Large intestine (tissue), 3 donors: ENCODE results near the gene FAM200B. TPM values are rescaled to one million over a fixed set of nuclear protein-coding genes. Genes with fewer than 3 reads are reported as not detected.
"Not testable (repeated sequence)": the region's sequence is repeated elsewhere in the genome, so short reads cannot be mapped to it uniquely, and the experiment has no call there.

Source experiments
- DNase-seq, 2 donors: peaks; one replicate each; pipeline versions ENCODE4 v3.0.0 to v3.0.0-alpha.2; 2013
- H3K27ac ChIP-seq: one replicate; pipeline ENCODE4 v1.5.1; 2013; ENCODE audit warnings: low read length
- H3K27me3 ChIP-seq: 2 replicates; pipeline ENCODE4 v1.6.1; 2013; ENCODE audit warnings: low read length; ENCODE audit not compliant: control insufficient read depth, insufficient read depth
- H3K36me3 ChIP-seq: 2 replicates; pipeline ENCODE4 v1.6.1; 2013; ENCODE audit warnings: low read length; ENCODE audit not compliant: control insufficient read depth, insufficient read depth
- H3K4me1 ChIP-seq: one replicate; pipeline ENCODE4 v1.6.1; 2013; ENCODE audit warnings: low read length; ENCODE audit not compliant: control insufficient read depth, insufficient read depth
- H3K4me3 ChIP-seq: one replicate; pipeline ENCODE4 v1.5.1; 2013; ENCODE audit warnings: low read length
- H3K9me3 ChIP-seq: one replicate; pipeline ENCODE4 v1.6.1; 2013; ENCODE audit warnings: mild to moderate bottlenecking, low read depth, low read length, moderate library complexity; ENCODE audit not compliant: control insufficient read depth
- whole genome bisulfite sequencing: methylation state at CpG from one replicate; pipeline ENCODE4 v1.1.5; 2013; ENCODE audit warnings: low lambda C conversion rate; ENCODE audit not compliant: insufficient coverage; 5-methylcytosine and 5-hydroxymethylcytosine counted together
- polyA plus RNA-seq: library from polyadenylated mRNA; unstranded; fragments of 120-200 nt; gene quantifications from one replicate; pipeline ENCODE4 v1.2.1, GENCODE V29; 2013

Gene FAM200B
- polyA plus RNA-seq, 1 donor = 58.6 TPM

DNA sequence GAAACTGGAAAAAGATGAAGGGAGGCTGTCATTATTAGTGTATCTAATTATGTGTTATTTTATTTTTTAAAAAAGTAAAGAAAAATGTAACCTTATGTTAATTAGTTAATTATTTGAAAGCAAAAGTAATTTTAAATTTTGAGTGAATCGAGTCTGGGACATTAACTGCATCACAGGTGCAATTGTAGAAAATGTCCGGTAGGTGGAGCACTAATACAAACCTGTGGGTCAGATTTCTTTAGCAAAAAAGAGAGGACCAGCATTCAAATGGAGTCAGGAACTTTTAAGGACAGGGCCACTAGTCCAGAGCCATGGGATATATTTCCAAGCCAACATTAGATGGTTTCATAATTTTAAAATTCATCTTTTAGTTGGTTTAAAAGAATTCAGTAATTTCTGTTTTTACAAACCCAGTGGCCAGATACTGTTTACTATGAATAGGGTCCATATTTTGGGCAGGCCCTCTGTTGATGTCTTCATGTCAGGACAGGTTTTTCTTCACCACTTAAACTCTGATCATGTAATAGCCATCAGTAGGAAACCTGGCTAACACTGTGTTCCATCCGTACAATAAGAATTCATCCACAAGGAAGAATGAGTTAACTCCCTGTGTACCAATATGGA lies 48.4 kb downstream of the FAM200B start:
- no peaks in the 10 kb centered on the region for H3K9me3 ChIP-seq
- DNase-seq = no peak
- H3K27me3 ChIP-seq = no peaks in the 10 kb centered on the region
- H3K36me3 ChIP-seq = peaks cover 5% of the 10 kb centered on the region
- 80% methylated on average over 1 of the region's 3 CpGs for WGBS
- no peak overlapping the region for H3K4me3 ChIP-seq
- no peaks in the 10 kb centered on the region for H3K4me1 ChIP-seq
- H3K27ac ChIP-seq = no peak overlapping the region

DNA sequence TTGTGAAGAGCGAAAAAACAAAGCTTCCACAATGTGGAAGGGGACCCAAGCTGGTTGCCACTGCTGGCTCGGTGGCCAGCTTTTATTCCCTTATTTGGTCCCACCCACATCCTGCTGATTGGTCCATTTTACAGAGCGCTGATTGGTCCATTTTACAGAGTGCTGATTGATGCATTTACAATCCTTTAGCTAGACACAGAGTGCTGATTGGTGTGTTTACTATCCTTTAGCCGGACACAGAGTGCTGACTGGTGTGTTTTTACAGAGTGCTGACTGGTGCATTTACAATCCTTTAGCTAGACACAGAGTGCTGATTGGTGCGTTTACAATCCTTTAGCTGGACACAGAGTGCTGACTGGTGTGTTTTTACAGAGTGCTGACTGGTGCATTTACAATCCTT lies 51.4 kb downstream of the FAM200B start:
- no CpG with 5 or more reads among the region's 5 CpGs for WGBS
- not testable (repeated sequence) for H3K27ac ChIP-seq, H3K4me1 ChIP-seq, H3K36me3 ChIP-seq, DNase-seq, H3K9me3 ChIP-seq, H3K4me3 ChIP-seq, H3K27me3 ChIP-seq

DNA sequence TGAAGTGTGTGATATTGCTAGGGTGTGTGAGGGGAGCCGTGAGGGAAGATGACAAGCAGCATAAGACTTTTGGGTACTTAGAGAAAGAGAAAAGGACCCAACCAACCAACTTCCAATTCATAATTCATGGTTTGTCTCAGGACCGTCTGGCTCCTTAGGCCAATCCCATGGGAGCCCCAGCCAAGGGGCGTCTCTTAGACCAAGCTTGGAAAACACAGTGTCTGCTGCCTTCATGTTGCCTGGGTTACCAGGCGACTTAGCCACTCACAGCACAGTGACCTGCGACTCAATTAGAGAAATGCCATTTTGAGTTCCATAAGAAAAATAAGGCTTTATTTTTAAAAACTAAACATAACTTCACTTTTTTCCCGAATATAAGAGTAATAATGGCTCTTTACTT lies 53.9 kb downstream of the FAM200B start:
- Histone ChIP-seq H3K27ac (no peak overlapping the region), H3K4me1 (no peaks in the 10 kb centered on the region), H3K27me3 (no peaks in the 10 kb centered on the region), H3K4me3 (no peak overlapping the region), H3K9me3 (no peaks in the 10 kb centered on the region), H3K36me3 (peaks cover 5% of the 10 kb centered on the region)
- 68% methylated on average over 3 of the region's 6 CpGs for WGBS
- DNase-seq = no peak

DNA sequence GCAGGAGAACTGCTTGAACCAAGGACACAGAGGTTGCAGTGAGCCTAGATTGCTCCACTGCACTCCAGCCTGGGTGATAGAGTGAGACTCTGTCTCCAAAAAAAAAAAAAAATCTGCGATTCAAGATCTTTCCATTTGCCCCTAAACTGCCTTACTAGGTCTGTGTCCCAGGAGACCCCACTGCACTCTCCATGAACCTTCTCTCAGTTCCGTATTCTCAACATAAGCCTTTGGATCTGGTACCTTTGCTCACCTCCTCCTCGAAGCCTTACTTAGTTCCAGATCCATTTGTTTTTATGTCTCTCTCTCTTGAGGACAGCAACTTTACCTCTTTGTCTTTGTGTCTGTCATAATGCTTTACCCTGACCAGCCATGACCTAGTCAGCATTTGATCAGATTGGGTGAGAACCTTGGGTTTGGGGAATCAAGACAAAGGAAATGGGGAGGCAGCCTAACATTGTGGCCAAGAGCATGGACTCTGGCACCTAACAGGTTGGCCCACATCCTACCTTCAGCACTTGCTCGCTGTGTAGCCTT lies 55.0 kb downstream of the FAM200B start:
- Histone ChIP-seq H3K36me3 (peaks cover 5% of the 10 kb centered on the region), H3K4me3 (no peak overlapping the region), H3K27me3 (no peaks in the 10 kb centered on the region), H3K27ac (no peak overlapping the region), H3K4me1 (no peaks in the 10 kb centered on the region), H3K9me3 (no peaks in the 10 kb centered on the region)
- no peak for DNase-seq
- no CpG with 5 or more reads among the region's 4 CpGs for WGBS

DNA sequence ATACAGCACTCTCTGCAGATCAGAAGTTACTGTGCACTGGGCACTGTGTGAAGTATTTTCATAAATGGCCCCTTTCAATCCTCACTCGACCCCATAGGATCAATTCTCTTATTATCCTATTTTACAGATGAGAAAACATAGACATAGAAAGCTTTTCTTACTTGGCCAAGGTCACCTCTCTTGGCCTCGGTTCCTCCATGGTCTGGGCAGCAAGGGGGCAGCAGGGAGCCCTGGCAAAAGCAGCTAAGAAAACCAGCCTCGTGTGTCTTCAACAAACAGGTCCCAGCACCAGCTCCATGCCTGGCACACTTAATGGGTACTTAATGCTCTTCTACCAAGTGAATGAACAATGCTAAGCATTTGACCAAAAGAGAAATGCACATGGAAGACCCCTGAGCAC lies 55.6 kb downstream of the FAM200B start:
- WGBS = no CpG with 5 or more reads among the region's 3 CpGs
- DNase-seq = no peak

DNA sequence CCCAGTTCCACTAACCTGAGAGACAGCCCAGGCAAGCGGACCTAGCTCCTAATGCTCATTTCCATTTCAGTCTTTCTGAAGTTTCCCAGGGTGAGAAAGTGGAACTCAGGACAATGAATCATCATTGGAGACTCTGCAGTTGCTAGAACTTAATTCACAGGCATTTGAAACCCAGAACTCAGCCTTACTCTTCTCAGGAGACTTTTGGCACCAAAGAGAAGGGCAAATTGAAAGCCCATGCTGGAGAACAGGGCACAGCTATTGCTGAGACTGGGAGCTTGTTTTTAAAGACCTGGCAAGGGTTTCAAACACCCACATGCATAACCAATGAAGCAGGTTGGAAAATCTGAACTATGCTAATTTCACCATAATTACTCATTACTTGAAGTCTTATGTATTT lies 57.2 kb downstream of the FAM200B start:
- H3K27ac ChIP-seq = no peak overlapping the region
- DNase-seq = no peak
- WGBS = no CpG with 5 or more reads among the region's 1 CpG
- H3K4me1 ChIP-seq = no peaks in the 10 kb centered on the region
- H3K9me3 ChIP-seq = no peaks in the 10 kb centered on the region
- H3K27me3 ChIP-seq = no peaks in the 10 kb centered on the region
- peaks cover 3% of the 10 kb centered on the region for H3K36me3 ChIP-seq
- no peak overlapping the region for H3K4me3 ChIP-seq

More for the DNA sequence above, 55.6 kb downstream of the FAM200B start:
- no peak overlapping the region for H3K4me3 ChIP-seq
- peaks cover 5% of the 10 kb centered on the region for H3K36me3 ChIP-seq
- H3K4me1 ChIP-seq = no peaks in the 10 kb centered on the region
- no peaks in the 10 kb centered on the region for H3K9me3 ChIP-seq
- no peaks in the 10 kb centered on the region for H3K27me3 ChIP-seq
- H3K27ac ChIP-seq = no peak overlapping the region

Other genes starting within 250 kb of the FAM200B start
- 16.4 TPM for gene CC2D2A, start 211.9 kb upstream of the FAM200B start, polyA plus RNA-seq
- gene FBXL5, start 26.5 kb upstream of the FAM200B start, polyA plus RNA-seq = 73.8 TPM
- 52.7 TPM for gene BST1, start 21.2 kb downstream of the FAM200B start, polyA plus RNA-seq
- 4.6 TPM for gene CD38, start 96.5 kb downstream of the FAM200B start, polyA plus RNA-seq